Measurements from ENCODE around the gene PDE2A.

The PDE2A gene

GRCh38 chr11:72607496-72607895, 66.7 kb downstream of the PDE2A start:
- Histone ChIP-seq H3K9ac (ENCODE audit: low read length in 5 of 5) (peak overlapping the region in 1 of 5 donors; percentile 10), H3K4me3 (ENCODE audit: low read depth in 1 of 5, low read length in 5 of 5) (no peak overlapping the region), H3K4me1 (ENCODE audit: control insufficient read depth in 5 of 5, insufficient read depth in 5 of 5, low read length in 5 of 5) (peaks cover 5 to 83% (median 25%) of the 10 kb centered on the region in 5 donors), H3K9me3 (ENCODE audit: control insufficient read depth in 5 of 5, low read length in 5 of 5) (no peaks in the 10 kb centered on the region), H3K27me3 (ENCODE audit: control insufficient read depth in 5 of 5, insufficient read depth in 4 of 5, low read length in 5 of 5) (peaks cover 5 to 29% (median 13%) of the 10 kb centered on the region in 5 donors), H3K27ac (ENCODE audit: low read depth, low read length) (no peak overlapping the region), H3K36me3 (ENCODE audit: control insufficient read depth in 5 of 5, insufficient read depth in 5 of 5, low read length in 5 of 5) (peaks cover 0 to 43% (median 30%) of the 10 kb centered on the region in 5 donors)

GRCh38 chr11:72606748-72607468, 67.3 kb downstream of the PDE2A start:
- H3K27ac ChIP-seq (ENCODE audit: low read depth, low read length): no peak overlapping the region

GRCh38 chr11:72605973-72606747, 68.1 kb downstream of the PDE2A start:
- H3K4me1 ChIP-seq (ENCODE audit: control insufficient read depth in 5 of 5, insufficient read depth in 5 of 5, low read length in 5 of 5): peaks cover 5 to 83% (median 25%) of the 10 kb centered on the region in 5 donors
- H3K36me3 ChIP-seq (ENCODE audit: control insufficient read depth in 5 of 5, insufficient read depth in 5 of 5, low read length in 5 of 5): peaks cover 0 to 50% (median 30%) of the 10 kb centered on the region in 5 donors
- no peaks in the 10 kb centered on the region for H3K9me3 ChIP-seq (ENCODE audit: control insufficient read depth in 5 of 5, low read length in 5 of 5)
- peaks cover 1 to 31% (median 17%) of the 10 kb centered on the region in 5 donors for H3K27me3 ChIP-seq (ENCODE audit: control insufficient read depth in 5 of 5, insufficient read depth in 4 of 5, low read length in 5 of 5)
- no peak overlapping the region for H3K9ac ChIP-seq (ENCODE audit: low read length in 5 of 5)
- H3K27ac ChIP-seq (ENCODE audit: low read depth, low read length): no peak overlapping the region
- H3K4me3 ChIP-seq (ENCODE audit: low read depth in 1 of 5, low read length in 5 of 5): no peak overlapping the region

More at GRCh38 chr11:72606748-72607468, 67.3 kb downstream of the PDE2A start:
- Histone ChIP-seq H3K4me1 (ENCODE audit: control insufficient read depth in 5 of 5, insufficient read depth in 5 of 5, low read length in 5 of 5) (peaks cover 5 to 83% (median 25%) of the 10 kb centered on the region in 5 donors), H3K9ac (ENCODE audit: low read length in 5 of 5) (peak overlapping the region in 1 of 5 donors; percentile 10), H3K4me3 (ENCODE audit: low read depth in 1 of 5, low read length in 5 of 5) (no peak overlapping the region), H3K27me3 (ENCODE audit: control insufficient read depth in 5 of 5, insufficient read depth in 4 of 5, low read length in 5 of 5) (peaks cover 5 to 31% (median 16%) of the 10 kb centered on the region in 5 donors), H3K36me3 (ENCODE audit: control insufficient read depth in 5 of 5, insufficient read depth in 5 of 5, low read length in 5 of 5) (peaks cover 0 to 49% (median 30%) of the 10 kb centered on the region in 5 donors), H3K9me3 (ENCODE audit: control insufficient read depth in 5 of 5, low read length in 5 of 5) (no peaks in the 10 kb centered on the region)

- Histone ChIP-seq H3K36me3 (ENCODE audit: control insufficient read depth in 5 of 5, insufficient read depth in 5 of 5, low read length in 5 of 5) (peaks cover 0 to 43% (median 30%) of the 10 kb centered on the region in 5 donors), H3K9ac (ENCODE audit: low read length in 5 of 5) (no peak overlapping the region), H3K27ac (ENCODE audit: low read depth, low read length) (no peak overlapping the region), H3K4me1 (ENCODE audit: control insufficient read depth in 5 of 5, insufficient read depth in 5 of 5, low read length in 5 of 5) (peaks cover 8 to 79% (median 25%) of the 10 kb centered on the region in 5 donors), H3K4me3 (ENCODE audit: low read depth in 1 of 5, low read length in 5 of 5) (no peak overlapping the region), H3K27me3 (ENCODE audit: control insufficient read depth in 5 of 5, insufficient read depth in 4 of 5, low read length in 5 of 5) (peaks cover 0 to 24% (median 10%) of the 10 kb centered on the region in 5 donors), H3K9me3 (ENCODE audit: control insufficient read depth in 5 of 5, low read length in 5 of 5) (no peaks in the 10 kb centered on the region)
Observed at GRCh38 chr11:72604256-72604655, 70.0 kb downstream of the PDE2A start.

- Histone ChIP-seq H3K4me1 (ENCODE audit: control insufficient read depth in 5 of 5, insufficient read depth in 5 of 5, low read length in 5 of 5) (peaks cover 5 to 64% (median 17%) of the 10 kb centered on the region in 5 donors), H3K9me3 (ENCODE audit: control insufficient read depth in 5 of 5, low read length in 5 of 5) (no peaks in the 10 kb centered on the region), H3K36me3 (ENCODE audit: control insufficient read depth in 5 of 5, insufficient read depth in 5 of 5, low read length in 5 of 5) (peaks cover 0 to 43% (median 24%) of the 10 kb centered on the region in 5 donors), H3K4me3 (ENCODE audit: low read depth in 1 of 5, low read length in 5 of 5) (no peak overlapping the region), H3K27ac (ENCODE audit: low read depth, low read length) (no peak overlapping the region), H3K9ac (ENCODE audit: low read length in 5 of 5) (no peak overlapping the region), H3K27me3 (ENCODE audit: control insufficient read depth in 5 of 5, insufficient read depth in 4 of 5, low read length in 5 of 5) (peaks cover 0 to 20% (median 12%) of the 10 kb centered on the region in 5 donors)
Observed at GRCh38 chr11:72602250-72602904, 71.8 kb downstream of the PDE2A start.

- Histone ChIP-seq H3K27ac (ENCODE audit: low read depth, low read length) (no peak overlapping the region), H3K4me1 (ENCODE audit: control insufficient read depth in 5 of 5, insufficient read depth in 5 of 5, low read length in 5 of 5) (peaks cover 1 to 46% (median 8%) of the 10 kb centered on the region in 5 donors), H3K27me3 (ENCODE audit: control insufficient read depth in 5 of 5, insufficient read depth in 4 of 5, low read length in 5 of 5) (peaks cover 0 to 13% (median 10%) of the 10 kb centered on the region in 5 donors), H3K36me3 (ENCODE audit: control insufficient read depth in 5 of 5, insufficient read depth in 5 of 5, low read length in 5 of 5) (peaks cover 0 to 38% (median 17%) of the 10 kb centered on the region in 5 donors), H3K9ac (ENCODE audit: low read length in 5 of 5) (no peak overlapping the region), H3K4me3 (ENCODE audit: low read depth in 1 of 5, low read length in 5 of 5) (no peak overlapping the region), H3K9me3 (ENCODE audit: control insufficient read depth in 5 of 5, low read length in 5 of 5) (no peaks in the 10 kb centered on the region)
Observed at GRCh38 chr11:72600557-72600956, 73.7 kb downstream of the PDE2A start.

GRCh38 chr11:72599325-72600117, 74.7 kb downstream of the PDE2A start:
- Histone ChIP-seq H3K36me3 (ENCODE audit: control insufficient read depth in 5 of 5, insufficient read depth in 5 of 5, low read length in 5 of 5) (peaks cover 0 to 29% (median 9%) of the 10 kb centered on the region in 5 donors), H3K27ac (ENCODE audit: low read depth, low read length) (no peak overlapping the region), H3K4me1 (ENCODE audit: control insufficient read depth in 5 of 5, insufficient read depth in 5 of 5, low read length in 5 of 5) (peaks cover 0 to 42% (median 6%) of the 10 kb centered on the region in 5 donors), H3K9ac (ENCODE audit: low read length in 5 of 5) (no peak overlapping the region), H3K9me3 (ENCODE audit: control insufficient read depth in 5 of 5, low read length in 5 of 5) (no peaks in the 10 kb centered on the region), H3K4me3 (ENCODE audit: low read depth in 1 of 5, low read length in 5 of 5) (no peak overlapping the region), H3K27me3 (ENCODE audit: control insufficient read depth in 5 of 5, insufficient read depth in 4 of 5, low read length in 5 of 5) (peaks cover 0 to 22% (median 13%) of the 10 kb centered on the region in 5 donors)

GRCh38 chr11:72598906-72599305, 75.3 kb downstream of the PDE2A start:
- no peak overlapping the region for H3K27ac ChIP-seq (ENCODE audit: low read depth, low read length)
- peaks cover 0 to 22% (median 2%) of the 10 kb centered on the region in 5 donors for H3K36me3 ChIP-seq (ENCODE audit: control insufficient read depth in 5 of 5, insufficient read depth in 5 of 5, low read length in 5 of 5)
- no peaks in the 10 kb centered on the region for H3K9me3 ChIP-seq (ENCODE audit: control insufficient read depth in 5 of 5, low read length in 5 of 5)
- no peak overlapping the region for H3K9ac ChIP-seq (ENCODE audit: low read length in 5 of 5)
- no peak overlapping the region for H3K4me3 ChIP-seq (ENCODE audit: low read depth in 1 of 5, low read length in 5 of 5)
- peaks cover 0 to 23% (median 10%) of the 10 kb centered on the region in 5 donors for H3K27me3 ChIP-seq (ENCODE audit: control insufficient read depth in 5 of 5, insufficient read depth in 4 of 5, low read length in 5 of 5)
- peaks cover 0 to 39% (median 6%) of the 10 kb centered on the region in 5 donors for H3K4me1 ChIP-seq (ENCODE audit: control insufficient read depth in 5 of 5, insufficient read depth in 5 of 5, low read length in 5 of 5)

- Histone ChIP-seq H3K9ac (ENCODE audit: low read length in 5 of 5) (no peak overlapping the region), H3K36me3 (ENCODE audit: control insufficient read depth in 5 of 5, insufficient read depth in 5 of 5, low read length in 5 of 5) (peaks cover 0 to 18% (median 0%) of the 10 kb centered on the region in 5 donors), H3K27ac (ENCODE audit: low read depth, low read length) (no peak overlapping the region), H3K4me3 (ENCODE audit: low read depth in 1 of 5, low read length in 5 of 5) (no peak overlapping the region), H3K9me3 (ENCODE audit: control insufficient read depth in 5 of 5, low read length in 5 of 5) (no peaks in the 10 kb centered on the region), H3K4me1 (ENCODE audit: control insufficient read depth in 5 of 5, insufficient read depth in 5 of 5, low read length in 5 of 5) (peaks cover 0 to 38% (median 6%) of the 10 kb centered on the region in 5 donors), H3K27me3 (ENCODE audit: control insufficient read depth in 5 of 5, insufficient read depth in 4 of 5, low read length in 5 of 5) (peaks cover 0 to 23% (median 10%) of the 10 kb centered on the region in 5 donors)
Observed at GRCh38 chr11:72598466-72598865, 75.8 kb downstream of the PDE2A start.
